ENCODE results near the gene ACADS. TPM values are rescaled to one million over a fixed set of nuclear protein-coding genes. Genes with fewer than 3 reads are reported as not detected.

The ACADS gene
- total and polyA plus RNA-seq, 9 of the 15 experiments (the other 6 are each of a cell fraction or from before 2014, with no cell fraction given) = 0.06 to 20.3 (median 8.8) TPM

DNA sequence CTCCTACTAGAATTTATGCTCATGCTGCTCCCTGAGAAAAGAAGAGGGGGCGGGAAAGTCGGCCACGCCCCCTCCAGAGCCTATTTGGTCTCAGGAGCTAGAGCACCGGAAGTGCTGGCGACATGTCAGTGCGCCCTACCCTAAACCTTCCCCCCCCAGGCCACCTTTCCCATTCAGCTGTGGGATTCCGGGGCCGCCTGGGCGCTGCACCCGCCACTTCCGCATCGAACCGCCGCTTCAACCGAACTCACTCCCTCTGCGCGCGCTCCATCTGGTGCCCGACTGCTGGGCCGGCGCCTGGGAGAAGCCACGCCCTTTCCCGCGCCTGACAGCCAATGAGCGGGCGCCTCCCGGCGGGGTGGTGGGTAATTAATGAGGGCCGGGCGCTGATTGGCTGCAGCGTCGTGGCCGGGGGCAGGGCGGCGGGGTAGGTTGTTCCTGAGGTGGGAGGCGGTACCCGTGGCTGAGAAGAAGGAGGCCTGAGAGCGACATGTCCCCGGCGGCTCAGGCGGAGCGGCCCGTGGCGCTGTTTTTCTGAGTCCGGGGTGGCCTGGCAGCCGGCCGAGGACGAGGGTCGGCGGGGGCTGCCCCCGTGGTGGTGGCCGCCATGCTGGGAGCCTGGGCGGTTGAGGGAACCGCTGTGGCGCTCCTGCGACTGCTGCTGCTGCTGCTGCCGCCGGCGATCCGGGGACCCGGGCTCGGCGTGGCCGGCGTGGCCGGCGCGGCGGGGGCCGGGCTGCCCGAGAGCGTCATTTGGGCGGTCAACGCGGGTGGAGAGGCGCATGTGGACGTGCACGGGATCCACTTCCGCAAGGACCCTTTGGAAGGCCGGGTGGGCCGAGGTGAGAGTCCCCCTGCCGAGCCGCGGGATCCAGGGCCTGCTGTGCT is 38.7 kb upstream of the ACADS start, which contains the start of gene MLEC (continued):
- peak in 2 of 3 experiments; percentile 56 to 77 for TF ChIP-seq YY1 (IDR thresholded peaks at IDR 0.05; ENCODE audit: borderline replicate concordance in 1 of 3, control insufficient read depth in 1 of 3, extremely low read depth in 1 of 3, insufficient read depth in 3 of 3, insufficient read length in 1 of 3, insufficient replicate concordance in 2 of 3, low read depth in 1 of 3, low read length in 2 of 3)
- TF ChIP-seq ZKSCAN3 (CRISPR knock-in tag; IDR thresholded peaks at IDR 0.05) = no peak
- peak; percentile 10 for TF ChIP-seq POU5F1 (IDR thresholded peaks at IDR 0.05; ENCODE audit: borderline replicate concordance, low read depth, low read length, partially characterized antibody)
- TF ChIP-seq RBFOX2 (IDR thresholded peaks at IDR 0.05; ENCODE audit: low read depth, low read length) = peak; percentile 92
- peak; percentile 51; the same call in 1 of the 2 replicates for TF ChIP-seq TCF3 (CRISPR knock-in tag; IDR thresholded peaks at IDR 0.05)
- TF ChIP-seq HEY1 (CRISPR knock-in tag; IDR thresholded peaks at IDR 0.05; ENCODE audit: borderline replicate concordance) = no peak
- TF ChIP-seq EP300 (IDR thresholded peaks at IDR 0.05; ENCODE audit: low read length) = peak; percentile 70
- TF ChIP-seq RBBP5 (IDR thresholded peaks at IDR 0.05; ENCODE audit: borderline replicate concordance, insufficient read depth, low read length, poor library complexity, severe bottlenecking) = peak; percentile 61
- TF ChIP-seq RFX7 (CRISPR knock-in tag; IDR thresholded peaks at IDR 0.05) = no peak
- peak; percentile 39; the same call in 1 of the 2 replicates for TF ChIP-seq SREBF2 (CRISPR knock-in tag; IDR thresholded peaks at IDR 0.05)
- TF ChIP-seq, protein P1, sequence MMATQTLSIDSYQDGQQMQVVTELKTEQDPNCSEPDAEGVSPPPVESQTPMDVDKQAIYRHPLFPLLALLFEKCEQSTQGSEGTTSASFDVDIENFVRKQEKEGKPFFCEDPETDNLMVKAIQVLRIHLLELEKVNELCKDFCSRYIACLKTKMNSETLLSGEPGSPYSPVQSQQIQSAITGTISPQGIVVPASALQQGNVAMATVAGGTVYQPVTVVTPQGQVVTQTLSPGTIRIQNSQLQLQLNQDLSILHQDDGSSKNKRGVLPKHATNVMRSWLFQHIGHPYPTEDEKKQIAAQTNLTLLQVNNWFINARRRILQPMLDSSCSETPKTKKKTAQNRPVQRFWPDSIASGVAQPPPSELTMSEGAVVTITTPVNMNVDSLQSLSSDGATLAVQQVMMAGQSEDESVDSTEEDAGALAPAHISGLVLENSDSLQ (IDR thresholded peaks at IDR 0.05) = peak; percentile 82
- TF ChIP-seq MXI1 (IDR thresholded peaks at IDR 0.05; ENCODE audit: low read depth, low read length) = no peak
- no peak for TF ChIP-seq SMARCE1 (IDR thresholded peaks at IDR 0.05)
- TF ChIP-seq HDAC2 (IDR thresholded peaks at IDR 0.05) = peak; percentile 30; the same call in 1 of the 2 replicates
- no peak for TF ChIP-seq ZNF561 (CRISPR knock-in tag; conservative IDR thresholded peaks at IDR 0.05)
- no peak for TF ChIP-seq NCOA4 (IDR thresholded peaks at IDR 0.05; ENCODE audit: partially characterized antibody)
- no peak for TF ChIP-seq ZZZ3 (IDR thresholded peaks at IDR 0.05)
- no peak for TF ChIP-seq ZKSCAN8 (CRISPR knock-in tag; IDR thresholded peaks at IDR 0.05)
- TF ChIP-seq, protein P2, sequence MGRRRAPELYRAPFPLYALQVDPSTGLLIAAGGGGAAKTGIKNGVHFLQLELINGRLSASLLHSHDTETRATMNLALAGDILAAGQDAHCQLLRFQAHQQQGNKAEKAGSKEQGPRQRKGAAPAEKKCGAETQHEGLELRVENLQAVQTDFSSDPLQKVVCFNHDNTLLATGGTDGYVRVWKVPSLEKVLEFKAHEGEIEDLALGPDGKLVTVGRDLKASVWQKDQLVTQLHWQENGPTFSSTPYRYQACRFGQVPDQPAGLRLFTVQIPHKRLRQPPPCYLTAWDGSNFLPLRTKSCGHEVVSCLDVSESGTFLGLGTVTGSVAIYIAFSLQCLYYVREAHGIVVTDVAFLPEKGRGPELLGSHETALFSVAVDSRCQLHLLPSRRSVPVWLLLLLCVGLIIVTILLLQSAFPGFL (CRISPR knock-in tag; IDR thresholded peaks at IDR 0.05) = no peak
- TF ChIP-seq, protein P3, sequence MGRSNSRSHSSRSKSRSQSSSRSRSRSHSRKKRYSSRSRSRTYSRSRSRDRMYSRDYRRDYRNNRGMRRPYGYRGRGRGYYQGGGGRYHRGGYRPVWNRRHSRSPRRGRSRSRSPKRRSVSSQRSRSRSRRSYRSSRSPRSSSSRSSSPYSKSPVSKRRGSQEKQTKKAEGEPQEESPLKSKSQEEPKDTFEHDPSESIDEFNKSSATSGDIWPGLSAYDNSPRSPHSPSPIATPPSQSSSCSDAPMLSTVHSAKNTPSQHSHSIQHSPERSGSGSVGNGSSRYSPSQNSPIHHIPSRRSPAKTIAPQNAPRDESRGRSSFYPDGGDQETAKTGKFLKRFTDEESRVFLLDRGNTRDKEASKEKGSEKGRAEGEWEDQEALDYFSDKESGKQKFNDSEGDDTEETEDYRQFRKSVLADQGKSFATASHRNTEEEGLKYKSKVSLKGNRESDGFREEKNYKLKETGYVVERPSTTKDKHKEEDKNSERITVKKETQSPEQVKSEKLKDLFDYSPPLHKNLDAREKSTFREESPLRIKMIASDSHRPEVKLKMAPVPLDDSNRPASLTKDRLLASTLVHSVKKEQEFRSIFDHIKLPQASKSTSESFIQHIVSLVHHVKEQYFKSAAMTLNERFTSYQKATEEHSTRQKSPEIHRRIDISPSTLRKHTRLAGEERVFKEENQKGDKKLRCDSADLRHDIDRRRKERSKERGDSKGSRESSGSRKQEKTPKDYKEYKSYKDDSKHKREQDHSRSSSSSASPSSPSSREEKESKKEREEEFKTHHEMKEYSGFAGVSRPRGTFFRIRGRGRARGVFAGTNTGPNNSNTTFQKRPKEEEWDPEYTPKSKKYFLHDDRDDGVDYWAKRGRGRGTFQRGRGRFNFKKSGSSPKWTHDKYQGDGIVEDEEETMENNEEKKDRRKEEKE (IDR thresholded peaks at IDR 0.05; ENCODE audit: borderline replicate concordance in 1 of 2, control insufficient read depth in 1 of 2, low read depth in 2 of 2, low read length in 1 of 2) = peak in 1 of 2 experiments; percentile 97; a peak in 2 of 4 replicates

All from K562 (cell line).